GM12865 (cell line): ENCODE results near the gene RBFOX1.

Experiments
- DNase-seq: peaks from one replicate; pipeline ENCODE4 v3.0.0; 2010; ENCODE audit warnings: low read depth
- H3K4me3 ChIP-seq: 2 replicates; pipeline ENCODE4 v1.5.1; 2011; ENCODE audit warnings: mild to moderate bottlenecking, low read depth, low read length, control low read depth
- CTCF ChIP-seq: IDR thresholded peaks from 2 replicates; pipeline ENCODE4 v1.5.1; 2011; ENCODE audit warnings: low read length, control low read depth, low read depth, inconsistent platforms; ENCODE audit not compliant: insufficient read depth; ENCODE audit errors: missing control alignments

Gene RBFOX1

GRCh38 chr16:7351610-7352510 is 19.2 kb downstream of the RBFOX1 start:
- DNase-seq, result no peak
- TF ChIP-seq CTCF, result no peak
- no peak overlapping the region for H3K4me3 ChIP-seq

- no peak for TF ChIP-seq CTCF
- no peak for DNase-seq
- H3K4me3 ChIP-seq, result no peak overlapping the region
These were observed 23.1 kb downstream of the RBFOX1 start for GRCh38 chr16:7355758-7356157.

- H3K4me3 ChIP-seq, result no peak overlapping the region
- DNase-seq, result no peak
- TF ChIP-seq CTCF, result no peak
These were observed 28.9 kb downstream of the RBFOX1 start for GRCh38 chr16:7361416-7362129.

- no peak overlapping the region for H3K4me3 ChIP-seq
- no peak for DNase-seq
- TF ChIP-seq CTCF, result no peak
These were observed 29.6 kb downstream of the RBFOX1 start for GRCh38 chr16:7362231-7362630.

- DNase-seq, result no peak
- no peak for TF ChIP-seq CTCF
These were observed 31.1 kb downstream of the RBFOX1 start for GRCh38 chr16:7363422-7364417.

GRCh38 chr16:7366041-7366440 is 33.4 kb downstream of the RBFOX1 start:
- H3K4me3 ChIP-seq, result no peak overlapping the region
- TF ChIP-seq CTCF, result no peak
- DNase-seq, result no peak

More at GRCh38 chr16:7363422-7364417, 31.1 kb downstream of the RBFOX1 start:
- no peak overlapping the region for H3K4me3 ChIP-seq
